ENCODE results near the gene PHYHD1. TPM values are rescaled to one million over a fixed set of nuclear protein-coding genes. Genes with fewer than 3 reads are reported as not detected.
A peak's percentile ranks its signal among the peaks of the same experiment; 100 is the strongest.

PHYHD1 gene
- total RNA-seq, 2 donors from 2014 or later = 0.24 to 1.1 TPM

GRCh38 chr9:128906741-128907140 lies 14.0 kb upstream of the PHYHD1 start:
- H3K27ac Mint-ChIP-seq = peak overlapping the region in 1 of 2 donors; percentile 62
- no peak overlapping the region for H3K4me3 Mint-ChIP-seq
- ATAC-seq (no peak), DNase-seq (ENCODE audit: low spot score) (no peak)
- peaks cover 9% of the 10 kb centered on the region for H3K36me3 Mint-ChIP-seq
- H3K4me1 Mint-ChIP-seq (ENCODE audit: low read depth in 2 of 2) = peaks cover 33 to 36% of the 10 kb centered on the region in 2 donors
- H3K9me3 Mint-ChIP-seq = no peaks in the 10 kb centered on the region
- no peaks in the 10 kb centered on the region for H3K27me3 Mint-ChIP-seq

- DNase-seq (ENCODE audit: low spot score) (no peak), ATAC-seq (no peak)
- peaks cover 9% of the 10 kb centered on the region for H3K36me3 Mint-ChIP-seq
- H3K4me1 Mint-ChIP-seq (ENCODE audit: low read depth in 2 of 2) = peaks cover 28 to 42% of the 10 kb centered on the region in 2 donors
- no peaks in the 10 kb centered on the region for H3K27me3 Mint-ChIP-seq
- no peak overlapping the region for H3K27ac Mint-ChIP-seq
- H3K4me3 Mint-ChIP-seq = no peak overlapping the region
- no peaks in the 10 kb centered on the region for H3K9me3 Mint-ChIP-seq
Measured at GRCh38 chr9:128908372-128908771, 12.4 kb upstream of the PHYHD1 start.

GRCh38 chr9:128909859-128910258 lies 10.9 kb upstream of the PHYHD1 start:
- H3K27ac Mint-ChIP-seq = peak overlapping the region in 1 of 2 donors; percentile 38
- H3K4me3 Mint-ChIP-seq = no peak overlapping the region
- peaks cover 28 to 42% of the 10 kb centered on the region in 2 donors for H3K4me1 Mint-ChIP-seq (ENCODE audit: low read depth in 2 of 2)
- DNase-seq (ENCODE audit: low spot score) (no peak), ATAC-seq (no peak)
- H3K27me3 Mint-ChIP-seq = no peaks in the 10 kb centered on the region
- H3K36me3 Mint-ChIP-seq = peaks cover 9% of the 10 kb centered on the region
- no peaks in the 10 kb centered on the region for H3K9me3 Mint-ChIP-seq

- Mint-ChIP-seq H3K4me3 (no peak overlapping the region), H3K27ac (peak overlapping the region in 1 of 2 donors; percentile 71), H3K36me3 (peaks cover 9% of the 10 kb centered on the region), H3K4me1 (ENCODE audit: low read depth in 2 of 2) (peaks cover 28 to 39% of the 10 kb centered on the region in 2 donors), H3K27me3 (no peaks in the 10 kb centered on the region), H3K9me3 (no peaks in the 10 kb centered on the region)
- DNase-seq (ENCODE audit: low spot score) (no peak), ATAC-seq (no peak)
Measured at GRCh38 chr9:128910906-128911305, 9.9 kb upstream of the PHYHD1 start.

- no peaks in the 10 kb centered on the region for H3K9me3 Mint-ChIP-seq
- ATAC-seq (no peak), DNase-seq (ENCODE audit: low spot score) (no peak)
- H3K27ac Mint-ChIP-seq = peak overlapping the region; percentile 74 to 82
- H3K4me3 Mint-ChIP-seq = no peak overlapping the region
- peaks cover 28 to 37% of the 10 kb centered on the region in 2 donors for H3K4me1 Mint-ChIP-seq (ENCODE audit: low read depth in 2 of 2)
- peaks cover 9% of the 10 kb centered on the region for H3K36me3 Mint-ChIP-seq
- H3K27me3 Mint-ChIP-seq = no peaks in the 10 kb centered on the region
Measured at GRCh38 chr9:128911529-128912035, 9.2 kb upstream of the PHYHD1 start.

- DNase-seq (ENCODE audit: low spot score) = no peak
- Mint-ChIP-seq H3K27me3 (no peaks in the 10 kb centered on the region), H3K27ac (peak overlapping the region; percentile 74 to 82), H3K36me3 (peaks cover 8% of the 10 kb centered on the region), H3K4me1 (ENCODE audit: low read depth in 2 of 2) (peaks cover 28 to 35% of the 10 kb centered on the region in 2 donors), H3K4me3 (no peak overlapping the region), H3K9me3 (no peaks in the 10 kb centered on the region)
- ATAC-seq = no peak
Measured at GRCh38 chr9:128912270-128912853, 8.4 kb upstream of the PHYHD1 start.

GRCh38 chr9:128913048-128913900 lies 7.5 kb upstream of the PHYHD1 start:
- H3K9me3 Mint-ChIP-seq = no peaks in the 10 kb centered on the region
- peaks cover 5% of the 10 kb centered on the region for H3K36me3 Mint-ChIP-seq
- H3K27me3 Mint-ChIP-seq = no peaks in the 10 kb centered on the region
- H3K4me1 Mint-ChIP-seq (ENCODE audit: low read depth in 2 of 2) = peaks cover 28 to 30% of the 10 kb centered on the region in 2 donors
- peak overlapping the region; percentile 74 to 82 for H3K27ac Mint-ChIP-seq
- H3K4me3 Mint-ChIP-seq = no peak overlapping the region
- ATAC-seq = no peak
- no peak for DNase-seq (ENCODE audit: low spot score)

GRCh38 chr9:128913995-128914772 lies 6.6 kb upstream of the PHYHD1 start:
- H3K36me3 Mint-ChIP-seq = peaks cover under 1% of the 10 kb centered on the region
- DNase-seq (ENCODE audit: low spot score) = no peak
- no peaks in the 10 kb centered on the region for H3K27me3 Mint-ChIP-seq
- no peaks in the 10 kb centered on the region for H3K9me3 Mint-ChIP-seq
- peak overlapping the region in 1 of 2 donors; percentile 33 for H3K27ac Mint-ChIP-seq
- no peak for ATAC-seq
- H3K4me3 Mint-ChIP-seq = no peak overlapping the region
- peaks cover 23 to 28% of the 10 kb centered on the region in 2 donors for H3K4me1 Mint-ChIP-seq (ENCODE audit: low read depth in 2 of 2)

GRCh38 chr9:128916204-128916603 lies 4.6 kb upstream of the PHYHD1 start:
- peaks cover 11 to 19% of the 10 kb centered on the region in 2 donors for H3K4me1 Mint-ChIP-seq (ENCODE audit: low read depth in 2 of 2)
- no peaks in the 10 kb centered on the region for H3K36me3 Mint-ChIP-seq
- no peaks in the 10 kb centered on the region for H3K27me3 Mint-ChIP-seq
- H3K9me3 Mint-ChIP-seq = no peaks in the 10 kb centered on the region
- ATAC-seq (no peak), DNase-seq (ENCODE audit: low spot score) (no peak)
- H3K27ac Mint-ChIP-seq = no peak overlapping the region
- no peak overlapping the region for H3K4me3 Mint-ChIP-seq

- Mint-ChIP-seq H3K36me3 (no peaks in the 10 kb centered on the region), H3K27ac (no peak overlapping the region), H3K27me3 (no peaks in the 10 kb centered on the region), H3K4me1 (ENCODE audit: low read depth in 2 of 2) (peaks cover 10 to 21% of the 10 kb centered on the region in 2 donors), H3K4me3 (no peak overlapping the region), H3K9me3 (no peaks in the 10 kb centered on the region)
- no peak for DNase-seq (ENCODE audit: low spot score)
- ATAC-seq = no peak
Measured at GRCh38 chr9:128916745-128917144, 4.0 kb upstream of the PHYHD1 start.

GRCh38 chr9:128917151-128917849 lies 3.5 kb upstream of the PHYHD1 start:
- ATAC-seq (no peak), DNase-seq (ENCODE audit: low spot score) (no peak)
- H3K4me1 Mint-ChIP-seq (ENCODE audit: low read depth in 2 of 2) = peaks cover 10 to 18% of the 10 kb centered on the region in 2 donors
- H3K9me3 Mint-ChIP-seq = no peaks in the 10 kb centered on the region
- no peak overlapping the region for H3K27ac Mint-ChIP-seq
- H3K36me3 Mint-ChIP-seq = no peaks in the 10 kb centered on the region
- H3K4me3 Mint-ChIP-seq = no peak overlapping the region
- H3K27me3 Mint-ChIP-seq = no peaks in the 10 kb centered on the region

- H3K4me3 Mint-ChIP-seq = no peak overlapping the region
- DNase-seq (ENCODE audit: low spot score) (no peak), ATAC-seq (no peak)
- peaks cover 0 to 12% of the 10 kb centered on the region in 2 donors for H3K4me1 Mint-ChIP-seq (ENCODE audit: low read depth in 2 of 2)
- H3K27ac Mint-ChIP-seq = peak overlapping the region in 1 of 2 donors; percentile 82
- no peaks in the 10 kb centered on the region for H3K36me3 Mint-ChIP-seq
- no peaks in the 10 kb centered on the region for H3K9me3 Mint-ChIP-seq
- no peaks in the 10 kb centered on the region for H3K27me3 Mint-ChIP-seq
Measured at GRCh38 chr9:128918921-128919320, 1.9 kb upstream of the PHYHD1 start.

GRCh38 chr9:128919402-128920089 lies 1.2 kb upstream of the PHYHD1 start:
- H3K4me1 Mint-ChIP-seq (ENCODE audit: low read depth in 2 of 2) = peaks cover 0 to 12% of the 10 kb centered on the region in 2 donors
- H3K9me3 Mint-ChIP-seq = no peaks in the 10 kb centered on the region
- H3K27me3 Mint-ChIP-seq = no peaks in the 10 kb centered on the region
- no peak overlapping the region for H3K4me3 Mint-ChIP-seq
- H3K27ac Mint-ChIP-seq = peak overlapping the region in 1 of 2 donors; percentile 82
- ATAC-seq = no peak
- DNase-seq (ENCODE audit: low spot score) = no peak
- H3K36me3 Mint-ChIP-seq = no peaks in the 10 kb centered on the region
